Measurements from ENCODE around the gene ARHGAP4.

ARHGAP4 gene

GRCh38 chrX:153903238-153903980 is 22.7 kb downstream of the ARHGAP4 start:
- DNase-seq: no peak

- no peak for DNase-seq
These were observed 23.7 kb downstream of the ARHGAP4 start for GRCh38 chrX:153902385-153902784.

- DNase-seq: no peak
These were observed 24.3 kb downstream of the ARHGAP4 start for GRCh38 chrX:153901753-153902140.

GRCh38 chrX:153900831-153901752 is 25.0 kb downstream of the ARHGAP4 start:
- DNase-seq: no peak

GRCh38 chrX:153897899-153898298 is 28.2 kb downstream of the ARHGAP4 start:
- DNase-seq: no peak

GRCh38 chrX:153889123-153889522 is 36.9 kb downstream of the ARHGAP4 start:
- DNase-seq: no peak

GRCh38 chrX:153888344-153888743 is 37.7 kb downstream of the ARHGAP4 start:
- no peak for DNase-seq

- no peak for DNase-seq
These were observed 38.7 kb downstream of the ARHGAP4 start for GRCh38 chrX:153887385-153887784.

GRCh38 chrX:153886915-153887314 is 39.1 kb downstream of the ARHGAP4 start:
- DNase-seq: no peak

GRCh38 chrX:153885968-153886903 is 39.8 kb downstream of the ARHGAP4 start, which contains the start of gene L1CAM:
L1CAM (minus strand) TSS chrX:153886173; CDS start chrX:153875836, 10,337 bp downstream.
- DNase-seq: no peak

GRCh38 chrX:153885208-153885787 is 40.8 kb downstream of the ARHGAP4 start:
- DNase-seq: no peak

- no peak for DNase-seq
These were observed 41.5 kb downstream of the ARHGAP4 start for GRCh38 chrX:153884590-153884989.

GRCh38 chrX:153884136-153884535 is 41.9 kb downstream of the ARHGAP4 start:
- no peak for DNase-seq

GRCh38 chrX:153883163-153883843 is 42.8 kb downstream of the ARHGAP4 start:
- DNase-seq: no peak

- DNase-seq: no peak
These were observed 43.5 kb downstream of the ARHGAP4 start for GRCh38 chrX:153882557-153882956.

- no peak for DNase-seq
These were observed 44.0 kb downstream of the ARHGAP4 start for GRCh38 chrX:153882086-153882498.

GRCh38 chrX:153881281-153881680 is 44.8 kb downstream of the ARHGAP4 start:
- DNase-seq: no peak

- DNase-seq: no peak
These were observed 45.6 kb downstream of the ARHGAP4 start for GRCh38 chrX:153880440-153880815.

- DNase-seq: no peak
These were observed 46.2 kb downstream of the ARHGAP4 start for GRCh38 chrX:153879741-153880439.

GRCh38 chrX:153878969-153879653 is 47.0 kb downstream of the ARHGAP4 start:
- DNase-seq: no peak
